HG03097 (cell line): ENCODE measurements around the gene DIAPH3.

ENCODE experiments used
- ATAC-seq: cut with Tn5 transposase; IDR thresholded peaks from one replicate; pipeline ENCODE4 v1.9.1; 2021; ENCODE audit not compliant: unreplicated experiment, low FRiP score

The DIAPH3 gene

GRCh38 chr13:59653916-59654315 is 509.8 kb downstream of the DIAPH3 start:
- no peak for ATAC-seq

GRCh38 chr13:59651479-59651878 is 512.2 kb downstream of the DIAPH3 start:
- ATAC-seq = no peak

GRCh38 chr13:59643906-59644626 is 519.7 kb downstream of the DIAPH3 start:
- ATAC-seq = no peak

- ATAC-seq = no peak
These were observed 520.3 kb downstream of the DIAPH3 start for GRCh38 chr13:59643364-59643841.

GRCh38 chr13:59641817-59642216 is 521.9 kb downstream of the DIAPH3 start:
- ATAC-seq = no peak

- ATAC-seq = no peak
These were observed 522.5 kb downstream of the DIAPH3 start for GRCh38 chr13:59641261-59641660.

- ATAC-seq = no peak
These were observed 525.3 kb downstream of the DIAPH3 start for GRCh38 chr13:59638404-59638803.

GRCh38 chr13:59635589-59635988 is 528.1 kb downstream of the DIAPH3 start:
- no peak for ATAC-seq

GRCh38 chr13:59633290-59633689 is 530.4 kb downstream of the DIAPH3 start:
- ATAC-seq = no peak

GRCh38 chr13:59631271-59631670 is 532.5 kb downstream of the DIAPH3 start:
- ATAC-seq = no peak

- ATAC-seq = no peak
These were observed 538.6 kb downstream of the DIAPH3 start for GRCh38 chr13:59625111-59625510.

- ATAC-seq = no peak
These were observed 540.4 kb downstream of the DIAPH3 start for GRCh38 chr13:59623206-59623915.

GRCh38 chr13:59621773-59622172 is 542.0 kb downstream of the DIAPH3 start:
- ATAC-seq = no peak
